ENCODE results near the gene L2HGDH. TPM values are rescaled to one million over a fixed set of nuclear protein-coding genes. Genes with fewer than 3 reads are reported as not detected.

The L2HGDH gene
- total RNA-seq, 1 donor, result 1.2 TPM

DNA sequence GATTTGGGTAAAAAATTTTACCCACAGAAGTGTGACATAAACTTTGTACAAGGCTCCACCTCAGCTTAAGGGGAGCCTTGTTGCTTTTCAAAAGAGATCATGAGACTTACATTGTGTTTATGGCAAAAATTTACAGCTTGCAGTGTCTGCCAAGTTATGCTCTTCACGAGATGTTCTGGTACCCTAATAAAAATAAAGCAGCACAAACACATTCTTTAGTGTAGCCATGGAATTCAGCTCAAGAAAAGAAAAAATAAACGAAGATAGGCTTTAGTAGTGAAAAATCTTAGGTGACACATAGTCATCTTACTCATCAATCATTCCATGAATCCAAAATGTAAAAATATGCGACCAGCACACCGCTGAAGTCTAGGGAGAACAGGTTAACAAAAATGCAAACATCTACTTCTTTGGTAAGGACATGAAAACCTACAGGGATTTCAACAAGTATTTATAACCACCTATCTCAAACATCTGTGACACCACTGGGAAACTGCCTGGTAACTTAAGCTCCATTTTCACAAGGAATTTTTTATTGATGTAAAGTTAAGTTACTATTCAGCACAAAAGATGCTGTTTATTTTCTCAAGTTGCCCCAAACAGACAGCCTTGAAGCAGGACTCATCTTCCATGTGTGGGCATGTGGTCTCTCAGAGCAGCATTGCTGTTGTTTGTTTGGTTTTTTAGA is 33.0 kb upstream of the L2HGDH start:
- no peaks in the 10 kb centered on the region for H3K9me3 ChIP-seq (ENCODE audit: low read depth, low read length)
- H3K4me1 ChIP-seq (ENCODE audit: insufficient read depth, low read length), result peaks cover 4% of the 10 kb centered on the region
- H3K4me3 ChIP-seq (ENCODE audit: low read length), result no peak overlapping the region
- no peaks in the 10 kb centered on the region for H3K27me3 ChIP-seq (ENCODE audit: insufficient read depth, low read length)

DNA sequence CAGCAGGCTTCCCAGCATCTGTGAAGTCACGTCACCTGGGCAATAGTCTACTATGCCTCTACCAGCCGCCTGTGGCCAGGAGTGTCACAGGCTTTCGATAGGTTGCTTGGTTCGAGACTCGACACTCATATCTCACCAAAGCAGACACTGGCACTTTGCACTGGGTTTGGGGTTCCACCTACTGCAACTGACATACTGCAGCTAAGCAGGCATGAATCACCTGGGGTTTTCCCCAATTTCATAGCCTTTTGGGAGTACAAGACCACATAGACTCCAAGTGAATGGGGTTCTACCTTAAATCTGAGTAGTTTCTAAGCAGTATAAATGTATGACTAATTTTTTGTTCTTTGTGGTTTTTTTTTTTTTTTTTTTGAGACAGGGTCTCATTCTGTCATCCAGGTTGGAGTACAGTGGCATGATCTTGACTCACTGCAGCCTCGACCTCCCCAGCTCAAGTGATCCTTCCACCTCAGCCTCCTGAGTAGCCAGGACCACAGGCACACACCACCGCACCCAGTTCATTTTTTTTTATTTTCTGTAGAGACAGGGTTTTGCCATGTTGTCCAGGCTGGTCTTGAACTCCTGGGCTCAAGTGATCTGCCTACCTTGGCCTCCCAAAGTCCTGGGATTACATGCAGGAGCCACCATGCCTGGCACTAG is 32.2 kb upstream of the L2HGDH start:
- no peaks in the 10 kb centered on the region for H3K27me3 ChIP-seq (ENCODE audit: insufficient read depth, low read length)
- H3K9me3 ChIP-seq (ENCODE audit: low read depth, low read length), result no peaks in the 10 kb centered on the region
- peaks cover 4% of the 10 kb centered on the region for H3K4me1 ChIP-seq (ENCODE audit: insufficient read depth, low read length)
- H3K4me3 ChIP-seq (ENCODE audit: low read length), result no peak overlapping the region

DNA sequence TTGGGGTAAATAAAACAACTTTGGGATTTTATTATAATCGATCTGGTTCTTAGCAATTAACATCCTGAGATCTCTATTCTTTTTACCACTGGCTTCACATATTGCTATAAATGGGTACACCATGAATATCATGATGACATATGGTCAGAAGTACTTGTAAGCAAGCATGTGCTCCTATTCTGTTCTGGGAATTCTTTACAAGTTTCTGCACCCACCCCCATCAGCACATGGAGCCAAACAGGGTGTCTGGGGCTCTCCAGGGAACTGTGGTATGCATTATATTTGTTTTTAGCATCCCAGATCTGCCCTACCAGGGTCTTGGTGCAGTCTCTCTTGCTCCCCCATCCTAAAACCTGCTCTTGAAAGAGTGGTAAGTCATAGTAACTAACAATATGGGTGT is 31.4 kb upstream of the L2HGDH start:
- H3K4me1 ChIP-seq (ENCODE audit: insufficient read depth, low read length), result peaks cover 4% of the 10 kb centered on the region

DNA sequence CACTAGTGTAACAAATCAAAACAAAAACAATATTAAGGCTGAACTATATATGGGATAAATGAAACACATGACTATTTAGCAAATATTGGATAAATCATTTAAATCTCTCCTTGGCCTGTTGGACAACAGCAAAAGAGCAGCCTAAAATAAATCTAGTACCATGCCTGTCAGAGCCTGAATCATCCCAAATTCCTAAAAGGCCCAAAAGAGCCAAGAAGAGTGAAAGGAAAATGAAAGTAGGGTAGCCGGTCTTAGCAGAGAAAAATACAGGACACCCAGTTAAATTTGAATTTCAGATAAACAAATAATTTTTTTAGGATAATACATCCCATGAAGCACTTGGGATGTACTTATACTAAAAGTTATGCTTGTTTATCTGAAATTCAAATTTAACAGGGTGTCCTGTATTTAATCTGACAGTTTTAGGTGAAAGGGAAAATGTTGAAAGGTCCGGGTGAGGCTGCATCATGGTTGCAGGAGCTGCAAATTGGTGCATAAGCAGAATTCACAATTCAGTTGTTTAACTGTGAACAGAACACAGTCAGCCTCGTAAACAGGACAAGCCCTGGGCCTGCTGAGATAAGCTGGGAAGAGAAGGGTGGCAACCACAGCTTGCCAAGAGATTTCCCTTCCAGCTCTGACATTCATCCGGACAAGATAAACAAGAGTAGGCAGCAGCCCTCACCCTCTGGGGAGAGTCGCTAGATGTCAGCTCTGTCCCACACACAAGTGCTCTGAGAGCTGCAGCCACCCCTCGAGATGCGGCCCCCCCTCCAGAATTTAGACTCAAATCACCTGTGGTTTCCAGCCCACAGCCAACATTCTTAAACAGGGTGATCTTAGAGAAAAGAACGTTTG is 30.4 kb upstream of the L2HGDH start:
- H3K27me3 ChIP-seq (ENCODE audit: insufficient read depth, low read length), result no peaks in the 10 kb centered on the region

More for the DNA sequence above, 31.4 kb upstream of the L2HGDH start:
- Histone ChIP-seq H3K9me3 (ENCODE audit: low read depth, low read length) (no peaks in the 10 kb centered on the region), H3K27me3 (ENCODE audit: insufficient read depth, low read length) (no peaks in the 10 kb centered on the region), H3K4me3 (ENCODE audit: low read length) (no peak overlapping the region)

DNA sequence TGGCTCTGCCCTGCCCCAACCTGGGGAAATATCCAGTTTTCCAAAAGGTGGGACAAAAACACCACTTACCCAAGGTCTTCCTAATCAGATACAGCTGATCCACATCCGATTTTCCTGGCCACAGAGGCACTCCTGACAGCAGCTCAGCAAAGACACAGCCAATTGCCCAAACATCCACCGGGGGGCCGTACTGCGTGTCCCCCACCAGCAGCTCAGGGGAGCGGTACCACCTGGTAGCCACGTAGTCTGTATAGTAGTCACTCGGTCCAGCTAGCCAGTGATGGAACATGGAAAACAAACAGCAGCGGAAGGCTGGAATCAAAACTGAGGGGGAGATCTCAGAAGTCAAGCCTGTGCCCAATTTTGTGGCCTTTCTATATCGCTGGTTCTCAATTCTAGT is 28.9 kb upstream of the L2HGDH start:
- Histone ChIP-seq H3K9me3 (ENCODE audit: low read depth, low read length) (no peaks in the 10 kb centered on the region), H3K4me1 (ENCODE audit: insufficient read depth, low read length) (peaks cover 9% of the 10 kb centered on the region), H3K27me3 (ENCODE audit: insufficient read depth, low read length) (no peaks in the 10 kb centered on the region), H3K4me3 (ENCODE audit: low read length) (no peak overlapping the region)

More for the DNA sequence above, 30.4 kb upstream of the L2HGDH start:
- Histone ChIP-seq H3K9me3 (ENCODE audit: low read depth, low read length) (no peaks in the 10 kb centered on the region), H3K4me3 (ENCODE audit: low read length) (no peak overlapping the region), H3K4me1 (ENCODE audit: insufficient read depth, low read length) (peaks cover 4% of the 10 kb centered on the region)

DNA sequence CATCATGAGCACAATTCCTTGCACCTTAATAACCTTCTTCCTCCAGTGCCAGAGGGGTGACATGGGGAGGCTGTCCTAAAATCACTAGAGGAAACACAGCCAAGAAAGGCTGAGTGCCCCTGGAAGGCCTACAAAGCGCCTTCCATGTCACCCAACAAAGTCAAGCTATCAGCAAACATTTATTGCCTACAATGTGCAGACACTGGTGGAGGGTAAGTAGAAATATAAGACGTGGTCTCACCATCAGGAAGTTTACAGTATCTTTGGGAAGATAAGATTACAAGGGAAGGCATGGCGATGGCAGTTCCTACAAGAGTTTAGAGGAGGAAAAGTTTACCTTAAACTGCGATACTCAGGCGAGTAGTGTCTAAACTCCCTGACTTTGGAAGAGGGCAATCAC is 28.0 kb upstream of the L2HGDH start:
- H3K9me3 ChIP-seq (ENCODE audit: low read depth, low read length), result no peaks in the 10 kb centered on the region
- no peak overlapping the region for H3K4me3 ChIP-seq (ENCODE audit: low read length)
- peaks cover 11% of the 10 kb centered on the region for H3K4me1 ChIP-seq (ENCODE audit: insufficient read depth, low read length)
- H3K27me3 ChIP-seq (ENCODE audit: insufficient read depth, low read length), result no peaks in the 10 kb centered on the region

DNA sequence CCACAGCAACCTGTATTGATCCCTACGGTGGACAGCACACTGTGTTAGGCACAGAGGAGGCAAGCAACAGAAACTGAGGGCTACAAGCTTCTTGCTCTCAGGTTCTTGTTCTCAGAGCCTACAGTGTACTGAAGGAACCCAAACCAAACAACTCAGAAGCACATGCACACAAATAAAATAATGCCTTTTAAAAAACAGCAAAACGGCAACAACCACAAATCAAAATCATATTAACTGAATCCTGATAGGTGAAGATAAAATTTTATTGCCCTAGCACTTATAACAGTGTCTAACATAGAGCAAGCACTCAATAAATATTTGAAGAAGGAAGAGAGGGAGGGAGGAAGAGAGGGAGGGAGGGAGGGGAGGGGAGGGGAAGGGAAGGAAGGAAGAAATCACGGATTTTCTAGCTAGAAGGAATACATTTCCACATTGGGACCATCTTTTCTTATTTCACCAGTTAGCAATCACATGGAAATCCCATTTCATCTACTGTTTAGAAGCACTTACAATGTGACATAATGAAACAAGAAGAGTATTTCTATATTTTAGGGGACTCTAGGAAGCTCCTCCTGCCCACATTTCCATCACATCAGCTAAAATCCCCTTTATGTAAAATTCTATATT is 27.3 kb upstream of the L2HGDH start:
- Histone ChIP-seq H3K27me3 (ENCODE audit: insufficient read depth, low read length) (no peaks in the 10 kb centered on the region), H3K4me1 (ENCODE audit: insufficient read depth, low read length) (peaks cover 11% of the 10 kb centered on the region), H3K9me3 (ENCODE audit: low read depth, low read length) (no peaks in the 10 kb centered on the region), H3K4me3 (ENCODE audit: low read length) (no peak overlapping the region)

DNA sequence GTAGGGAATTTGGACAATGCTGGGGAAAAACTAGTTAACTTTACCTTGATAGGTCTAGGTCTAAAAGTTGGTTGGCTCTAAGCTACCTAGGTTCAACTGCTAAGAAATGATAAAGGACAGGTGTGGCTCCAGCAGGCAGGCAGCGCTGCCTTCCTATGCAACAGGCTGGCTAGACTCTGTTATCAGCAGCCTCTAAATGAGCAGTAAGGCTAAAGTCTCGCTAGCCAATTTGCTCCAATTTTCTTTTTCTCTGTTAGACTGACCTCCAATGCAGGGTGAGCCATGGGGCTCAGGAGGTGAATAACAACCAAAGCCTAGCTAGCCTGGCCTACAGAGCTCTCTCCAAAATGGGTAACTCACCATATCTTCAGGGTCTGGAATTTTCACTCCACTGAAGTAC is 26.6 kb upstream of the L2HGDH start:
- Histone ChIP-seq H3K4me3 (ENCODE audit: low read length) (no peak overlapping the region), H3K9me3 (ENCODE audit: low read depth, low read length) (no peaks in the 10 kb centered on the region), H3K27me3 (ENCODE audit: insufficient read depth, low read length) (no peaks in the 10 kb centered on the region), H3K4me1 (ENCODE audit: insufficient read depth, low read length) (peaks cover 11% of the 10 kb centered on the region)

DNA sequence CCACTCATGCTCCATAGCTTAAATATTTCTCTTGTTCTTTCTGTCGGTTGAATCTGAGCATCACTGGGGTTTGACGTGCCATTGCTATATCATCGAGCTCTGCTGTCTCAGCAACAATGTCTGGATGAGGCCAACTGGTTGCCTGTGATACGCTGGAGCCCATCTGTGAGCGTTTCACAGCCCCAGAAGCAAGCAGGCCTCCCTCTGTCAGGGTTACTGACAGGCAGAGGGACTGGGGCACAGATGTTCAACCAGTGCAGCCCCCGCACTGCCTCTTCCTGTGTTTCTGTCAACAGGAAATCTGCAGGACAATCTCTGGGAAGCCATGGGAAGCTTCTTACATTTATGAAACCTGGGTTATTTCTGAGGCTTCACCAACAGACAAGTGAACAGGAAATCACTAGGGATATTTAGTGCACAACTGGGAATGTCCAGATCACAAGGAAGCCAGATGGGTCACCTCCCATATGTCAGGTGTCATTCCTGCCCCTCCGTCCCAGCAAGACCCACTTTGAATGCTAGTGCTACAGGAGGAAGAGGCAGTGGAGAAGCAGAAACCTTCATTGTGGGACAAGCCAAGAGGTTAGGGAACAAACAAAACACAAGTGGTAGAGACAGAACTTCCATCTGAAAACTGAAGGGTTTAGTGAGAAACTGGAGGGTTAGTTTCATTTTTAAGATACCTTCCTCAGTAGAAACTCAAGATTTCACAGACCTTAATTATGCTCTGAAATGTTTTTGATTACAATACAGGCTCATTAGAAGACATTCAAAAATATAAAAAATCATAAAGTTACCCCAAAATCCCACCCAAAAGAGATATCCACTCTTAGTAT is 24.2 kb upstream of the L2HGDH start:
- Histone ChIP-seq H3K4me1 (ENCODE audit: insufficient read depth, low read length) (peaks cover 7% of the 10 kb centered on the region), H3K9me3 (ENCODE audit: low read depth, low read length) (no peaks in the 10 kb centered on the region), H3K4me3 (ENCODE audit: low read length) (no peak overlapping the region), H3K27me3 (ENCODE audit: insufficient read depth, low read length) (no peaks in the 10 kb centered on the region)

DNA sequence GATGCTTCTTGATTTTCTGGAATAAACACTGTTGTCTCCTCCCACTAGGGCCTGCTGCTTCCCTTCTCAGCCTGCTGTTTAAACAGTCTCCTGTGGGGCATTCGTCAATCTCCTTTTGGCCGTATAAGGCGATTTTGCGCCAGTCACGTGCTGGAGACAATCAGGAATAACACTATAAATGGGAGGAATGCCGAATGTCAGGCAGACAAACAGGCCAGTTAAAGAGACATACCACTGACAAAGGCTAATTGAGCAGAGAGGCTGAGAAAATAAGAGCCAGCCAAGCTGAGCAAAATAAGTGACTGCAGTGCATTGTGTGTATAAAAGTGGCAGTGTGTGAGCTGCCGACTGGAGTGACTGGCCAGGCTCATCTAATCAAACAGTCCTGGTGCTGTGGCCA is 23.4 kb upstream of the L2HGDH start:
- H3K4me1 ChIP-seq (ENCODE audit: insufficient read depth, low read length), result peaks cover 7% of the 10 kb centered on the region
- H3K4me3 ChIP-seq (ENCODE audit: low read length), result no peak overlapping the region
- no peaks in the 10 kb centered on the region for H3K27me3 ChIP-seq (ENCODE audit: insufficient read depth, low read length)
- no peaks in the 10 kb centered on the region for H3K9me3 ChIP-seq (ENCODE audit: low read depth, low read length)

DNA sequence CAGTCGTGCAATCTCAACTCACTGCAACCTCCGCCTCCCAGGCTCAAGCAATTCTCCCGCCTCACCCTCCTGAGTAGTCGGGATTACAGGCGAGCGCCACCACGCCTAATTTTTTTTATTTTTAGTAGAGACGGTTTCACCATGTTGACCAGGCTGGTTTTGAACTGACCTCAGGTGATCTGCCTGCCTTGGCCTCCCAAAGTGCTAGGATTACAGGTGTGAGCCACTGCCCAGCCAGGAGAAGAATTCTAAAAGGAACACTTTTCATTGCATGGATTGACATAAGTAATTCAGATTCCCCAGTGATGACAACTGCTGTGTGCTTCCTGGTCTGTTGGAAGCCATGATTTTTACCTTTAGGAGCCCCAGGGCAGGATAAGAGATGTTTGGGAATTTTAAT is 22.2 kb upstream of the L2HGDH start:
- Histone ChIP-seq H3K27me3 (ENCODE audit: insufficient read depth, low read length) (no peaks in the 10 kb centered on the region), H3K9me3 (ENCODE audit: low read depth, low read length) (no peaks in the 10 kb centered on the region), H3K4me3 (ENCODE audit: low read length) (no peak overlapping the region), H3K4me1 (ENCODE audit: insufficient read depth, low read length) (peaks cover 7% of the 10 kb centered on the region)

DNA sequence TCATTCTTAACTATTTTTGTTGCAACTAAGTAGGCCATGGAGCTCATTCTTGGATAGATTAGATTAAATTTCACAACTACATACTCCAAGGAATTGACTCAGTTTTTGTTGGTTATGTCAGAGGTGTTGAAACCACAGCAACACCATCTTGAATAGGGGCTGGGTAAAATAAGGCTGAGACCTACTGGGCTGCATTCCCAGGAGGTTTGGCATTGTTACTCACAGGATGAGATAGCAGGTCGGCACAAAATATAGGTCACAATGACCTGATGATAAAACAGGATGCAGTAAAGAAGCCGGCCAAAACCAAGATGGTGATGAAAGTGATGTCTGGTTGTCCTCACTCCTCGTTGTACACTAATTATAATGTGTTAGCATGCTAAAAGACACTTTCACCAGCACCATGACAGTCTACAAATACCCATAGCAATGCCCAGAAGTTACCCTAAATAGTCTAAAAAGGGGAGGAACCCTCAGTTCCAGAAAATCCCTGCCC is 21.0 kb upstream of the L2HGDH start:
- Histone ChIP-seq H3K9me3 (ENCODE audit: low read depth, low read length) (no peaks in the 10 kb centered on the region), H3K4me3 (ENCODE audit: low read length) (no peak overlapping the region), H3K4me1 (ENCODE audit: insufficient read depth, low read length) (peaks cover 7% of the 10 kb centered on the region), H3K27me3 (ENCODE audit: insufficient read depth, low read length) (no peaks in the 10 kb centered on the region)

DNA sequence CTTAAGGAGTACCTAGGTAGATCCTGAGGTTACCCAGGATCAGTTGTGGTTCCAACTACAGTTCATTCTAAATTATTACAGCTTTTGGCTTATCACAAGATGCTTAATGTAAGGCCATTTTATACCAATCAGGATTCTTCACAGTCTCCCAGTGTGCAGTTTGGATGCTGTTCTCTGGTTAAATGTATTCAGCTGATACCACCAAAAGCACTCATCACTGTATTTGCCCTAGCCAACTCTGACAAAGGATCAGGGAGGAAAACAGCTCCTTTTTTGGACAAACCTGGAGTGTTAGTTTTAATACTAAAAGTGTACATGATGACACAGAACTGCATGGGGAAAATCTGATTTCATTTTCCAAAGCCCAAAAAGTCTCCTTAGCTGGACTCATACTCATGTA is 19.6 kb upstream of the L2HGDH start:
- peaks cover 7% of the 10 kb centered on the region for H3K4me1 ChIP-seq (ENCODE audit: insufficient read depth, low read length)
- H3K4me3 ChIP-seq (ENCODE audit: low read length), result no peak overlapping the region
- H3K9me3 ChIP-seq (ENCODE audit: low read depth, low read length), result no peaks in the 10 kb centered on the region
- no peaks in the 10 kb centered on the region for H3K27me3 ChIP-seq (ENCODE audit: insufficient read depth, low read length)

DNA sequence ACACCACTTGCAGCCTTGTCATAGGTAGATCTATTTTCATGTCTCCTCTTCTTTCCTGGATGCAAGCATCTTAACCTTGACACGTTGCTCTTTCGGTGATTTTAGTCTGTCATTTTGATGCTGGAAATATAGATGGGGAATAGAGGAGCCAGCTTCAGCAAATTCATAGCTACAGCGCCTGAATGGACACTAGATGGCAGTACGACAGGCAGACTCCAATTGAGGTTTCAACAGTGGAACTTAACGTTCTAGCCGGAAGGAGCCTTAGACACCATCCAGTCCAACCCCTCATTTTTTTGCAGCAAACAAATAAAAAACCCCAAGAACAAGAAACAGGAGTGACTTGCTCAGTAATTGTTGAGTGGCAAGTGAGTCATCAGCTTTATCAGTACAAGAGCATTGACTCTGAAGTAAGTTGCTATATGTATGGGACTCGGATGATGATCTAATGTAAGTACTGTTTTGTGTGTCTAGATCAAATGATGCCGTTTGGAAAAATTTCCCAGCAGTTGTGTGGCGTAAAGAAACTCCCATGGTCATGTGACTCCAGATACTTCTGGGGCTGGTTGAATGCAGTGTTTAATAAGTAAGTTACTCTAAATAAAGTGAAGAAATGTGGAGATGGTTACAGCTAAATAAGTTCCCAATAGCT is 9.1 kb upstream of the L2HGDH start:
- peaks cover 13% of the 10 kb centered on the region for H3K4me1 ChIP-seq (ENCODE audit: insufficient read depth, low read length)
- no peak overlapping the region for H3K4me3 ChIP-seq (ENCODE audit: low read length)
- no peaks in the 10 kb centered on the region for H3K27me3 ChIP-seq (ENCODE audit: insufficient read depth, low read length)
- no peaks in the 10 kb centered on the region for H3K9me3 ChIP-seq (ENCODE audit: low read depth, low read length)
